Measurements from ENCODE around the gene CTU1. TPM values are rescaled to one million over a fixed set of nuclear protein-coding genes. Genes with fewer than 3 reads are reported as not detected.

The CTU1 gene
- total RNA-seq, 1 donor: 3.2 TPM

DNA sequence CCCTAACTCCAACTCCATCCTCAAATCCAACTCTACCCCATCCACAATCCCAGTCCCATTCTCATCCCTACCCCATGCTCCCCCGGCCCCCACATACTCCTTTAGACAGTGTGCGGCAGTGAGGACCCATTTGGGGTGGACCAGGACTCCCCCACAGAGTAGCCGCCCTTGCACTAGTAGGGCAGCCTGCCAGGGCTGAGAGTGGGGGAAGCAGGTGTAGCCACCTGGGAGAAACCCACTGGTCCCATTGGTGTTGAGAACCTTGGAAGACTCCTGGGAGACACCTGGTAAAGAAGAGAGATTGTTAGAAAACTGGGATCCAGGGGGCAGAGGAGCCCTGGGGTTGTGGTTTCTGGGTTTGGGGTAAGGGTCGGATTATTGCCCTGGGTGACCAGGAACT is 47.9 kb downstream of the CTU1 start:
- TF ChIP-seq, protein P1, sequence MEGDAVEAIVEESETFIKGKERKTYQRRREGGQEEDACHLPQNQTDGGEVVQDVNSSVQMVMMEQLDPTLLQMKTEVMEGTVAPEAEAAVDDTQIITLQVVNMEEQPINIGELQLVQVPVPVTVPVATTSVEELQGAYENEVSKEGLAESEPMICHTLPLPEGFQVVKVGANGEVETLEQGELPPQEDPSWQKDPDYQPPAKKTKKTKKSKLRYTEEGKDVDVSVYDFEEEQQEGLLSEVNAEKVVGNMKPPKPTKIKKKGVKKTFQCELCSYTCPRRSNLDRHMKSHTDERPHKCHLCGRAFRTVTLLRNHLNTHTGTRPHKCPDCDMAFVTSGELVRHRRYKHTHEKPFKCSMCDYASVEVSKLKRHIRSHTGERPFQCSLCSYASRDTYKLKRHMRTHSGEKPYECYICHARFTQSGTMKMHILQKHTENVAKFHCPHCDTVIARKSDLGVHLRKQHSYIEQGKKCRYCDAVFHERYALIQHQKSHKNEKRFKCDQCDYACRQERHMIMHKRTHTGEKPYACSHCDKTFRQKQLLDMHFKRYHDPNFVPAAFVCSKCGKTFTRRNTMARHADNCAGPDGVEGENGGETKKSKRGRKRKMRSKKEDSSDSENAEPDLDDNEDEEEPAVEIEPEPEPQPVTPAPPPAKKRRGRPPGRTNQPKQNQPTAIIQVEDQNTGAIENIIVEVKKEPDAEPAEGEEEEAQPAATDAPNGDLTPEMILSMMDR (IDR thresholded peaks at IDR 0.05; ENCODE audit: insufficient read depth, low read length): no peak
- DNase-seq (ENCODE audit: low read depth): no peak
- H3K4me3 ChIP-seq (ENCODE audit: low read depth, low read length): no peak overlapping the region

DNA sequence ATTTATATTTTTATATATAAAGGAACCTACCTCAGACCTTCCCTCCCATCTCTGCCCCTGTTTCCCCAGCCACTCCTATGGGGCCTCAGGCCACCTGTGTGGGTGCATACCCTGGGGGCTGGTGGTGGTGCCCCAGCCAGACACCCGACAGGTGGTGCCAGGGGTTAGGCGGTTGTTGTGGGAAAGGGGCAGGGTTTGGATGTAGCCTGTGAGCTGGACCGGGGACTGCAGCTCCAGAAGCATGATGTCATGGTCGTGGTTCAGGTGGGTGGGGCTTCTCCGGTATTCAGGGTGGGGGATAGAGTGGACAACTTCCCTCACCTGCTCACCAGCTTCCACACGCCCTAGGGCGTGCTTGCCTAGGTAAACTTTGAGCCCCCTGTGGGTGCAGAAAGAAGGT is 48.5 kb downstream of the CTU1 start:
- TF ChIP-seq, protein P1 (IDR thresholded peaks at IDR 0.05; ENCODE audit: insufficient read depth, low read length): no peak
- no peak for DNase-seq (ENCODE audit: low read depth)
- no peak overlapping the region for H3K4me3 ChIP-seq (ENCODE audit: low read depth, low read length)

DNA sequence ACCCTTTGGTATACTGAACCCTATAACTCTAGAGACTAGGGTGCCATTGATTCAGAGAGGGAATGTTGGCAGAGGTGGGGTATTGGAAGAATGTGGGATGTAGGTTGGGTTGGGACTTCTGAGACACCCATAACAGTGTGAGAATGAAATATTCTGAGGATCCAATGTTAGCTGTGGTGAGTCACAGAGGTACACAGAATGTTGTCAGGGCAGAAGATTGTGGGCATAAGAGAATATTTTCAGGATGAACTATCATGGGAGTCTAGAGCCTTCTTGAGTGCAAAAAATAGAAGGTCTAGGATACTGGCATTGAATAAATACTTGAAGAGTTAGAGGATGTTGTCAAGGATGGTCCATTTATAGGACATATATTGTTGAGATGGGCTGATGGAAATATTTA is 52.3 kb downstream of the CTU1 start:
- TF ChIP-seq, protein P1 (IDR thresholded peaks at IDR 0.05; ENCODE audit: insufficient read depth, low read length): no peak
- no peak for DNase-seq (ENCODE audit: low read depth)
- H3K4me3 ChIP-seq (ENCODE audit: low read depth, low read length): no peak overlapping the region

Other genes starting within 250 kb of the CTU1 start
- not detected in 2 replicates for gene KLK2, start 235.0 kb downstream of the CTU1 start, total RNA-seq (ENCODE audit: low replicate concordance)
- not detected in 2 replicates for gene KLK4, start 197.0 kb downstream of the CTU1 start, total RNA-seq (ENCODE audit: low replicate concordance)
- 0.99 TPM in 1 of 2 replicates, not detected in the other for gene KLK5, start 155.4 kb downstream of the CTU1 start, total RNA-seq (ENCODE audit: low replicate concordance)
- not detected in 2 replicates for gene KLK6, start 138.8 kb downstream of the CTU1 start, total RNA-seq (ENCODE audit: low replicate concordance)
- gene KLK7, start 124.5 kb downstream of the CTU1 start, total RNA-seq (ENCODE audit: low replicate concordance): 0.18 TPM in 1 of 2 replicates, not detected in the other
- gene KLK8, start 106.8 kb downstream of the CTU1 start, total RNA-seq (ENCODE audit: low replicate concordance): not detected in 2 replicates
- gene KLK10, start 88.7 kb downstream of the CTU1 start, total RNA-seq (ENCODE audit: low replicate concordance): 0.27 TPM in 1 of 2 replicates, not detected in the other
- not detected in 2 replicates for gene KLK11, start 81.8 kb downstream of the CTU1 start, total RNA-seq (ENCODE audit: low replicate concordance)
- gene KLK12, start 73.4 kb downstream of the CTU1 start, total RNA-seq (ENCODE audit: low replicate concordance): not detected in 2 replicates
- not detected in 2 replicates for gene KLK13, start 43.3 kb downstream of the CTU1 start, total RNA-seq (ENCODE audit: low replicate concordance)
- not detected in 2 replicates for gene KLK14, start 25.5 kb downstream of the CTU1 start, total RNA-seq (ENCODE audit: low replicate concordance)
- gene SIGLEC9, start 16.5 kb upstream of the CTU1 start, total RNA-seq (ENCODE audit: low replicate concordance): 0.09 TPM in 1 of 2 replicates, not detected in the other
- gene SIGLEC7, start 33.9 kb upstream of the CTU1 start, total RNA-seq (ENCODE audit: low replicate concordance): 0.41 TPM in 1 of 2 replicates, not detected in the other
- not detected in 2 replicates for gene CD33, start 116.7 kb upstream of the CTU1 start, total RNA-seq (ENCODE audit: low replicate concordance)
- not detected in 2 replicates for gene SIGLECL1, start 142.7 kb upstream of the CTU1 start, total RNA-seq (ENCODE audit: low replicate concordance)
- gene IGLON5, start 203.2 kb upstream of the CTU1 start, total RNA-seq (ENCODE audit: low replicate concordance): not detected in 2 replicates
- 0.27 TPM in 1 of 2 replicates, not detected in the other for gene VSIG10L, start 233.7 kb upstream of the CTU1 start, total RNA-seq (ENCODE audit: low replicate concordance)